Adrenal gland (tissue), 12 donors: ENCODE measurements around the gene AXIN1. TPM values are rescaled to one million over a fixed set of nuclear protein-coding genes. Genes with fewer than 3 reads are reported as not detected.

Source experiments
- DNase-seq, 7 donors: peaks; one replicate each; pipeline ENCODE4 v3.0.0-alpha.2; 2019 to 2020
- H3K27ac ChIP-seq, 5 donors: fragments of 200-600 bp; sonication (generic) in 4 of 5; 1 replicate in 3 of 5; 2 replicates in 2 of 5; pipeline versions ENCODE4 v1.5.1 to v1.8.0; 2016 to 2020; ENCODE audit warnings: mild to moderate bottlenecking in 1 of 5
- H3K27me3 ChIP-seq: fragments of 200-600 bp; 2 replicates; pipeline ENCODE4 v1.8.0; 2021
- H3K36me3 ChIP-seq, 2 donors: fragments of 200-600 bp; replicated peaks in 1 of 2; 1 replicate in 1 of 2; 2 replicates in 1 of 2; pipeline versions ENCODE4 v1.5.1 to v1.8.0; 2018 to 2022
- H3K4me1 ChIP-seq, 2 donors: fragments of 200-600 bp; replicated peaks in 1 of 2; 1 replicate in 1 of 2; 2 replicates in 1 of 2; pipeline versions ENCODE4 v1.5.1 to v1.8.0; 2018 to 2021
- H3K4me3 ChIP-seq, 4 donors: fragments of 200-600 bp; sonication (generic) in 3 of 4; one replicate each; pipeline ENCODE4 v1.5.1; 2016 to 2018
- H3K9me3 ChIP-seq, 3 donors: fragments of 200-600 bp; sonication (generic) in 1 of 3; replicated peaks in 1 of 3; 1 replicate in 2 of 3; 2 replicates in 1 of 3; pipeline versions ENCODE4 v1.5.1 to v1.8.0; 2016 to 2021
- POLR2A ChIP-seq, 2 donors: fragments of 450-650 bp; IDR thresholded peaks; one replicate each; pipeline ENCODE4 v1.6.1; 2017; ENCODE audit warnings: antibody characterized with exemption in 2 of 2, mild to moderate bottlenecking in 2 of 2, moderate library complexity in 1 of 2
- WGBS, 4 donors: extraction: QIAGEN DNeasy Blood & Tissue Kit in 2 of 4; methylation state at CpG; one replicate each; pipeline versions ENCODE4 v1.1.5 to v1.1.7; 2013 to 2017; 5-methylcytosine and 5-hydroxymethylcytosine counted together
- intact Hi-C, 2 donors: fragments of 100-400 bp; cut with DNase I; formaldehyde crosslinking; loops; one replicate each; pipeline versions ENCODE4 v1.14.1 to v1.15.0; 2022 to 2023
- polyA plus RNA-seq, 3 donors: library from polyadenylated mRNA; stranded (reverse); fragments of 200-250 nt in 2 of 3; fragments of 350-450 nt in 1 of 3; fragmentation: Illumina TruSeq in 1 of 3; extraction: RNeasy Lipid Tissue Mini Kit (QIAGEN cat#74804) in 1 of 3; gene quantifications; one replicate each; pipeline ENCODE4 v1.2.3, GENCODE V29; 2013 to 2014
- total RNA-seq, 9 donors: library from RNA; depleted of rRNA in 4 of 9; stranded (reverse); fragments of >200 nt in 4 of 9; fragments of 120-200 nt in 1 of 9; fragmentation: NEBNext Ultra II Directional in 1 of 9; extraction: Animal tissue kit (Norgen Biotek cat#: 25700) in 1 of 9; gene quantifications; one replicate each; pipeline versions ENCODE4 v1.1.0 to v1.2.4, GENCODE V29; 2013 to 2023
- TF ChIP-seq, protein P1 (sequence below), 6 experiments: fragments of 450-650 bp in 4 of 6; fragments of 200-600 bp in 2 of 6; sonication (generic) in 1 of 6; IDR thresholded peaks; 1 replicate in 5 of 6; 2 replicates in 1 of 6; pipeline versions ENCODE4 v1.5.1 to v1.8.0; 2016 to 2021; ENCODE audit warnings: antibody characterized with exemption in 6 of 6, mild to moderate bottlenecking in 2 of 6, moderate library complexity in 1 of 6
- donor health status: healthy with polysubstance abuse.
- donor health status: Bipolar disorder and iron deficiency.
- donor health status: DM: yes; HTN: yes; CAD: no.
- donor health status: DM: no; HTN: no; CAD: no.
- donor health status: DM: no; HTN: no; CAD: no.
- donor health status: DM: yes; HTN: yes; CAD: no.

The AXIN1 gene
- total and polyA plus RNA-seq, 12 donors, result 5.6 to 22.4 (median 16.2) TPM

DNA sequence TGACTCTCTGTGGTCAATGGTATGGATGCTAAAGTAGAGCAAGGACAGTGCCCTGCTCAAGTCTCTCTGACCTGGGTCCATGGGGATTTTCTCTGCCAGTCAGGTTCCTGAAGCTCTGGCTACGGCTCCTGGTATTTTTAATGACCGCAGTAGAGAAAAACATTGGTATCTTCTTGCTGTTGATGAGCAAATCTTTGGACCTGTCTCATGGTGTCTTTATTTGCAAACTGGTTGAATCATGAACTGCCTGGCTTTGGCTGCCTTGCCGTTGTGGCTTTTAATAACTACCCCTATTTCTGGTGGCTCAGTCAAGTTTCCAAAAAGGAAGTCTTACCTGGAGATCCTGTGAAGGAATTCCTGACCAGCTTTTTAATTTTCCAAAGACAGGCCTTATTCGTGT is 109.2 kb downstream of the AXIN1 start:
- H3K9me3 ChIP-seq, result no peaks in the 10 kb centered on the region
- TF ChIP-seq POLR2A (IDR thresholded peaks at IDR 0.05), result no peak
- TF ChIP-seq, protein P1, sequence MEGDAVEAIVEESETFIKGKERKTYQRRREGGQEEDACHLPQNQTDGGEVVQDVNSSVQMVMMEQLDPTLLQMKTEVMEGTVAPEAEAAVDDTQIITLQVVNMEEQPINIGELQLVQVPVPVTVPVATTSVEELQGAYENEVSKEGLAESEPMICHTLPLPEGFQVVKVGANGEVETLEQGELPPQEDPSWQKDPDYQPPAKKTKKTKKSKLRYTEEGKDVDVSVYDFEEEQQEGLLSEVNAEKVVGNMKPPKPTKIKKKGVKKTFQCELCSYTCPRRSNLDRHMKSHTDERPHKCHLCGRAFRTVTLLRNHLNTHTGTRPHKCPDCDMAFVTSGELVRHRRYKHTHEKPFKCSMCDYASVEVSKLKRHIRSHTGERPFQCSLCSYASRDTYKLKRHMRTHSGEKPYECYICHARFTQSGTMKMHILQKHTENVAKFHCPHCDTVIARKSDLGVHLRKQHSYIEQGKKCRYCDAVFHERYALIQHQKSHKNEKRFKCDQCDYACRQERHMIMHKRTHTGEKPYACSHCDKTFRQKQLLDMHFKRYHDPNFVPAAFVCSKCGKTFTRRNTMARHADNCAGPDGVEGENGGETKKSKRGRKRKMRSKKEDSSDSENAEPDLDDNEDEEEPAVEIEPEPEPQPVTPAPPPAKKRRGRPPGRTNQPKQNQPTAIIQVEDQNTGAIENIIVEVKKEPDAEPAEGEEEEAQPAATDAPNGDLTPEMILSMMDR (IDR thresholded peaks at IDR 0.05), result no peak
- H3K4me1 ChIP-seq, result no peaks in the 10 kb centered on the region
- 80 to 87% (median 85%) methylated on average over 4 of the region's 4 CpGs for WGBS, 4 donors
- intact Hi-C loops, result no loop called here
- no peak overlapping the region for H3K4me3 ChIP-seq
- no peaks in the 10 kb centered on the region for H3K36me3 ChIP-seq
- H3K27ac ChIP-seq, result no peak overlapping the region
- H3K27me3 ChIP-seq, result no peaks in the 10 kb centered on the region
- DNase-seq, result no peak

GRCh38 chr16:242281-242680 is 110.2 kb downstream of the AXIN1 start:
- 84 to 92% (median 89%) methylated on average over 10 of the region's 10 CpGs for WGBS, 4 donors
- H3K9me3 ChIP-seq, result no peaks in the 10 kb centered on the region
- H3K27ac ChIP-seq, result no peak overlapping the region
- TF ChIP-seq POLR2A (IDR thresholded peaks at IDR 0.05), result no peak
- TF ChIP-seq, protein P1 (IDR thresholded peaks at IDR 0.05), result no peak
- no peak overlapping the region for H3K4me3 ChIP-seq
- no peaks in the 10 kb centered on the region for H3K27me3 ChIP-seq
- H3K36me3 ChIP-seq, result no peaks in the 10 kb centered on the region
- H3K4me1 ChIP-seq, result no peaks in the 10 kb centered on the region
- no peak for DNase-seq
- intact Hi-C loops, result no loop called here

DNA sequence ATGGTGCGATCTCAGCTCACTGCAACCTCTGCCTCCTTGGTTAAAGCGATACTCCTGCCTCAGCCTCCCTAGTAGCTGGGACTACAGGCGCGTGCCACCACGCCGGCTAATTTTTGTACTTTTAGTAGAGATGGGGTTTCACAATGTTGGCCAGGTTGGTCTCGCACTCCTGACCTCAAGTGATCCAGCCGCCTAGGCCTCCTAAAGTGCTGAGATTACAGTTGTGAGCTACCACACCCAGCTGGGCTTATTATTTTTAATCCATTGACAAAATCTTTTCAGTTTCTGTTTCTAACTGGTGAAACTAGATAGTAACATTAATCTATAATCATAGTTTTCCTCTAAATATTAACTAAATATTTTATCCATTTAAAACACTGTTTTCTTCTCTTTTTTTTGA is 112.0 kb downstream of the AXIN1 start:
- no peaks in the 10 kb centered on the region for H3K27me3 ChIP-seq
- 91 to 94% (median 93%) methylated on average over 8 of the region's 8 CpGs for WGBS, 4 donors
- no peak overlapping the region for H3K27ac ChIP-seq
- no peak for DNase-seq
- TF ChIP-seq, protein P1 (IDR thresholded peaks at IDR 0.05), result no peak
- no peak for TF ChIP-seq POLR2A (IDR thresholded peaks at IDR 0.05)
- H3K36me3 ChIP-seq, result no peaks in the 10 kb centered on the region
- H3K4me3 ChIP-seq, result no peak overlapping the region
- no peaks in the 10 kb centered on the region for H3K9me3 ChIP-seq
- peaks cover 3 to 4% of the 10 kb centered on the region in 2 donors for H3K4me1 ChIP-seq
- intact Hi-C loops, result no loop called here

DNA sequence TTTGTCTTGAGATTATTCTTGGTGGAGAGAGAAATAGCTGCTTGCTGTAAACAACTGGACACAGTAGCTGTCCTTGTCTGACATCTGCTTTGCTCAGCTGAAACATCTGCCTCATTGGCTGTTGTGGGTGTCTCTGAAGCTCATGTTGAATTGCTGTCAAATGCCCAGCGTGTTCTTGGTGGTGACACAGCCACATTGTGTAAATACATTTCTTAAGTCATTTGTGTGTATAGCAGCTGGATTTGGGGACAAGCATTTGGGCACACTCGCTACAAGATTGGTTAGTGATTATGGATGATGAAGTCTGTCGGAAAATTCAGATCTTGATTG is 112.6 kb downstream of the AXIN1 start:
- TF ChIP-seq, protein P1 (IDR thresholded peaks at IDR 0.05), result no peak
- no peak for TF ChIP-seq POLR2A (IDR thresholded peaks at IDR 0.05)
- 70 to 80% (median 71%) methylated on average over 3 of the region's 3 CpGs for WGBS, 4 donors
- peak in 1 of 7 donors; percentile 32 for DNase-seq
- no peaks in the 10 kb centered on the region for H3K27me3 ChIP-seq
- intact Hi-C loops, result loop anchor here (10.0 kb wide), 1 partner anchor 115 kb away; the partner anchor contains the start of gene AXIN1 (in 2 of the 2)
- peak overlapping the region in 1 of 5 donors; percentile 6 for H3K27ac ChIP-seq
- H3K9me3 ChIP-seq, result no peaks in the 10 kb centered on the region
- H3K36me3 ChIP-seq, result no peaks in the 10 kb centered on the region
- H3K4me3 ChIP-seq, result no peak overlapping the region
- H3K4me1 ChIP-seq, result peaks cover 4 to 6% of the 10 kb centered on the region in 2 donors

Other genes starting within 250 kb of the AXIN1 start
- gene NPRL3, start 214.1 kb downstream of the AXIN1 start, total RNA-seq, result 10 to 100 TPM in 8 of 9 donors, 1 to 10 TPM in 1; 4.6 to 46.2 (median 31.0) TPM
- gene NPRL3, start 214.1 kb downstream of the AXIN1 start, polyA plus RNA-seq, result 10 to 100 TPM; 22.3 to 45.8 (median 29.1) TPM
- 1 to 10 TPM in 2 of 9 donors, under 1 TPM in 1, not detected in 6; 0.61 to 1.3 (median 1.3) TPM for gene HBZ, start 200.1 kb downstream of the AXIN1 start, total RNA-seq
- gene HBZ, start 200.1 kb downstream of the AXIN1 start, polyA plus RNA-seq, result not detected
- gene HBM, start 186.7 kb downstream of the AXIN1 start, total RNA-seq, result 10 to 100 TPM in 1 of 9 donors, under 1 TPM in 2, not detected in 6; 0.53 to 30.2 (median 0.61) TPM
- gene HBM, start 186.7 kb downstream of the AXIN1 start, polyA plus RNA-seq, result not detected
- gene HBA2, start 179.8 kb downstream of the AXIN1 start, total RNA-seq, result 1,000 to 10,000 TPM in 1 of 9 donors, 100 to 1,000 TPM in 1, 10 to 100 TPM in 3, 1 to 10 TPM in 3, not detected in 1; 1.9 to 1,723 (median 23.6) TPM
- 100 to 1,000 TPM in 1 of 3 donors, 10 to 100 TPM in 1, not detected in 1; 51.7 to 113 TPM for gene HBA2, start 179.8 kb downstream of the AXIN1 start, polyA plus RNA-seq
- gene HBA1, start 176.0 kb downstream of the AXIN1 start, total RNA-seq, result 100 to 1,000 TPM in 2 of 9 donors, 10 to 100 TPM in 4, not detected in 3; 12.7 to 742 (median 34.7) TPM
- gene HBA1, start 176.0 kb downstream of the AXIN1 start, polyA plus RNA-seq, result 10 to 100 TPM in 2 of 3 donors, not detected in 1; 18.2 to 30.1 TPM
- gene HBQ1, start 172.3 kb downstream of the AXIN1 start, total RNA-seq, result 1 to 10 TPM in 2 of 9 donors, not detected in 7; 1.9 to 6.0 TPM
- gene HBQ1, start 172.3 kb downstream of the AXIN1 start, polyA plus RNA-seq, result under 1 TPM in 1 of 3 donors, not detected in 2; 0.44 TPM
- gene LUC7L, start 123.3 kb downstream of the AXIN1 start, total RNA-seq, result 100 to 1,000 TPM in 2 of 9 donors, 10 to 100 TPM in 7; 19.7 to 128 (median 68.6) TPM
- 100 to 1,000 TPM in 2 of 3 donors, 10 to 100 TPM in 1; 29.0 to 700 (median 372) TPM for gene LUC7L, start 123.3 kb downstream of the AXIN1 start, polyA plus RNA-seq
- 100 to 1,000 TPM in 4 of 9 donors, 10 to 100 TPM in 5; 67.5 to 207 (median 99.4) TPM for gene FAM234A, start 117.9 kb downstream of the AXIN1 start, total RNA-seq
- gene FAM234A, start 117.9 kb downstream of the AXIN1 start, polyA plus RNA-seq, result 10 to 100 TPM; 60.2 to 91.5 (median 68.2) TPM
- 10 to 100 TPM in 1 of 9 donors, 1 to 10 TPM in 7, under 1 TPM in 1; 0.83 to 51.1 (median 5.7) TPM for gene RGS11, start 76.8 kb downstream of the AXIN1 start, total RNA-seq
- gene RGS11, start 76.8 kb downstream of the AXIN1 start, polyA plus RNA-seq, result 10 to 100 TPM in 2 of 3 donors, 1 to 10 TPM in 1; 1.4 to 98.6 (median 34.9) TPM
- gene ARHGDIG, start 72.1 kb downstream of the AXIN1 start, total RNA-seq, result 1 to 10 TPM in 2 of 9 donors, under 1 TPM in 4, not detected in 3; 0.23 to 2.1 (median 0.64) TPM
- gene ARHGDIG, start 72.1 kb downstream of the AXIN1 start, polyA plus RNA-seq, result 1 to 10 TPM in 2 of 3 donors, under 1 TPM in 1; 0.40 to 3.5 (median 1.3) TPM
- 1 to 10 TPM in 1 of 9 donors, under 1 TPM in 5, not detected in 3; 0.28 to 1.4 (median 0.58) TPM for gene PDIA2, start 69.6 kb downstream of the AXIN1 start, total RNA-seq
- 1 to 10 TPM in 2 of 3 donors, not detected in 1; 2.6 to 9.7 TPM for gene PDIA2, start 69.6 kb downstream of the AXIN1 start, polyA plus RNA-seq
- 100 to 1,000 TPM in 3 of 9 donors, 10 to 100 TPM in 6; 65.2 to 132 (median 77.1) TPM for gene MRPL28, start 17.8 kb upstream of the AXIN1 start, total RNA-seq
- 100 to 1,000 TPM in 2 of 3 donors, 10 to 100 TPM in 1; 42.9 to 155 (median 123) TPM for gene MRPL28, start 17.8 kb upstream of the AXIN1 start, polyA plus RNA-seq
- 10 to 100 TPM; 31.7 to 66.7 (median 45.0) TPM for gene PGAP6, start 29.3 kb upstream of the AXIN1 start, total RNA-seq
- 10 to 100 TPM; 18.2 to 55.5 (median 39.0) TPM for gene PGAP6, start 29.3 kb upstream of the AXIN1 start, polyA plus RNA-seq
- 100 to 1,000 TPM; 127 to 214 (median 166) TPM for gene NME4, start 44.5 kb upstream of the AXIN1 start, total RNA-seq
- 100 to 1,000 TPM in 2 of 3 donors, 10 to 100 TPM in 1; 67.8 to 492 (median 347) TPM for gene NME4, start 44.5 kb upstream of the AXIN1 start, polyA plus RNA-seq
- 10 to 100 TPM; 15.8 to 65.5 (median 36.1) TPM for gene DECR2, start 49.2 kb upstream of the AXIN1 start, total RNA-seq
- gene DECR2, start 49.2 kb upstream of the AXIN1 start, polyA plus RNA-seq, result 100 to 1,000 TPM in 2 of 3 donors, 1 to 10 TPM in 1; 5.9 to 143 (median 105) TPM
- 10 to 100 TPM; 15.6 to 53.0 (median 40.1) TPM for gene RAB11FIP3, start 72.9 kb upstream of the AXIN1 start, total RNA-seq
- gene RAB11FIP3, start 72.9 kb upstream of the AXIN1 start, polyA plus RNA-seq, result 10 to 100 TPM; 12.7 to 63.4 (median 44.2) TPM
- 10 to 100 TPM; 12.4 to 45.8 (median 42.9) TPM for gene CAPN15, start 175.0 kb upstream of the AXIN1 start, total RNA-seq
- 10 to 100 TPM in 2 of 3 donors, 1 to 10 TPM in 1; 2.3 to 91.8 (median 56.8) TPM for gene CAPN15, start 175.0 kb upstream of the AXIN1 start, polyA plus RNA-seq
- not detected for gene PRR35, start 207.7 kb upstream of the AXIN1 start, total RNA-seq
- gene PRR35, start 207.7 kb upstream of the AXIN1 start, polyA plus RNA-seq, result not detected
- 10 to 100 TPM in 5 of 9 donors, 1 to 10 TPM in 4; 1.6 to 22.3 (median 12.7) TPM for gene NHLRC4, start 214.3 kb upstream of the AXIN1 start, total RNA-seq
- gene NHLRC4, start 214.3 kb upstream of the AXIN1 start, polyA plus RNA-seq, result 1 to 10 TPM in 2 of 3 donors, under 1 TPM in 1; 0.57 to 7.2 (median 3.3) TPM
- gene PIGQ, start 217.2 kb upstream of the AXIN1 start, total RNA-seq, result 100 to 1,000 TPM in 1 of 9 donors, 10 to 100 TPM in 8; 21.1 to 107 (median 78.5) TPM
- gene PIGQ, start 217.2 kb upstream of the AXIN1 start, polyA plus RNA-seq, result 100 to 1,000 TPM in 2 of 3 donors, 10 to 100 TPM in 1; 12.7 to 317 (median 111) TPM
- 10 to 100 TPM in 8 of 9 donors, 1 to 10 TPM in 1; 6.0 to 20.9 (median 15.8) TPM for gene RAB40C, start 237.3 kb upstream of the AXIN1 start, total RNA-seq
- gene RAB40C, start 237.3 kb upstream of the AXIN1 start, polyA plus RNA-seq, result 10 to 100 TPM in 2 of 3 donors, 1 to 10 TPM in 1; 2.3 to 36.2 (median 19.1) TPM